Measurements from ENCODE around the gene HIVEP2.

Gene HIVEP2

DNA sequence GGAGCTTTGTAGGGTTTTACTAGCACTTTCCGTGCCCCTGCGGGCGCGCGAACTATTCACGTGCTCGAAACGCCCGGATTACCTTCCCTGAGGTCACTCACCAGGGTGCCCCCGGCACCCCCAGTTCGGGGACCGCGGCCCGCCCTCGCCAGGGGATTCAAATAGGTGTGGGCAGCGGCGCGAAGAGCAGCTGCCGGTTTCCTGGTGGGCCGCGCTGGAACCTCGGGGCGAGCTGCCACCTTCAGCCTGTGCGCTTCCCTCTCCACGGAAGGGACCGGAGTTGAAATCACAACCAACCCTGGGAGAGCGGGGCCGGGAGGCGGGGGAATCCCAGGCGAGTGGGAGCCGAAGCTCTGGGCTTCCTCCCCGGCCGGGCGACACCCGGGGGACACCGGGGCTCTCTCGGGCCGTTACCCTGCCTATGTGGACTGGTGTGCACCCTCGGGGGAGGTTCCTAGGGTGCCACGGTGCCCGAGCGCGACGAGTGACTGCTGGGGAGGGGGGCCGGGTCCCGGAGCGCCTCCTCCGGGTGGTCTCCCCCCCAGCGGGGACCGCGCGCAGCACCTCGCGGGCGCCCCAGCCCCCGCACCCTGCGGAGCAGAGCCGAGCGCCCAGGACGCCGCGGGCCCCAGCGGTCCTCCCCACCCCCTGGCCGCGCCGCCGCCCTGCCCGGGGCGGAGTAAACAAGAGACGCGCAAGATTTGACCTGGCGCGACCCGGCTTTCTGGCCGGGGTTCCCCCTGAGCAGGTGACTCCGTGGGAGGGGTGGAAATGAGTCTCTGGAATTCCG, 2.1 kb upstream of the HIVEP2 start:
- Histone ChIP-seq H3K27ac (ENCODE audit: low read depth, low read length) (peak overlapping the region; percentile 100), H3K27me3 (ENCODE audit: control insufficient read depth in 5 of 5, insufficient read depth in 4 of 5, low read length in 5 of 5) (no peaks in the 10 kb centered on the region), H3K9ac (ENCODE audit: low read length in 5 of 5) (peak overlapping the region; percentile 81 to 100 (median 98)), H3K4me3 (ENCODE audit: low read depth in 1 of 5, low read length in 5 of 5) (peak overlapping the region; percentile 77 to 99 (median 96)), H3K4me1 (ENCODE audit: control insufficient read depth in 5 of 5, insufficient read depth in 5 of 5, low read length in 5 of 5) (peaks cover 3 to 27% (median 16%) of the 10 kb centered on the region in 5 donors), H3K9me3 (ENCODE audit: control insufficient read depth in 5 of 5, low read length in 5 of 5) (no peaks in the 10 kb centered on the region), H3K36me3 (ENCODE audit: control insufficient read depth in 5 of 5, insufficient read depth in 5 of 5, low read length in 5 of 5) (no peaks in the 10 kb centered on the region)

DNA sequence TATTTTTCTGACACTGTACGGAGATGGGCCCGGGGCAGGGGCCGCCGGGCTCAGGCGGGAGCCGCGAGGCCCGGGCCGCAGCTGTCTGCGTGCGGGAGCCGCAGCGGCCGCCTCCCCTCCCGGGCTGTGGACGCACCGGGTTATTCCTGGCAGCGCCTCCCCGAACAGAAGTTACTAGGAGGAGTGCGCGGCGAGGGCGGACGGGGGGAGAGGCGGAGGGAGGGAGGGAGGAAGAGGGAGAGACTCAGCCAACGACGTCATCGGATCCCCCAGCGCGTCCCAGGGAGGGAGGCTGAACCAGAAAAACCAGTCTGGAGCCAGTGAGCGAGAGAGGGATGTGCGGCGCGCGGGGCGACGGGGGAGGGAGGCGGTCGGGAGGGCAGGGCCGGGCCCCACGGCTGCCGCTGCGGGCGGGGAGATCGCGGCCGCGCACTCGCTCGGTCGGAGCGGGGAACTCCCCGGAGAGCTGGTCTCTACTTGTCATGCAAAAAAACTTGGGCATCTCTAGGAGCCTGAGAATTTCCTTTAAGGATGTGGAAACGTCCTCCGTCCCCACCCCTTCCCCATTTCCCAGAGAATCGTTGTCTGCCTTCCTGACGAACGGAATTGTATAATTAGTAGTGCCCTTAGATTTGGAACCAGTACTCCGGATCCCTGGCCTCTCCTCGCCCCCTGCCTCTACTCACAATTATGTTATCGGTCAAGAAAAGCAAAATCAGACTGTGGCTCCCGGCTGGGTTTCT, 1.4 kb upstream of the HIVEP2 start:
- Histone ChIP-seq H3K27me3 (ENCODE audit: control insufficient read depth in 5 of 5, insufficient read depth in 4 of 5, low read length in 5 of 5) (no peaks in the 10 kb centered on the region), H3K36me3 (ENCODE audit: control insufficient read depth in 5 of 5, insufficient read depth in 5 of 5, low read length in 5 of 5) (no peaks in the 10 kb centered on the region), H3K9me3 (ENCODE audit: control insufficient read depth in 5 of 5, low read length in 5 of 5) (no peaks in the 10 kb centered on the region), H3K4me3 (ENCODE audit: low read depth in 1 of 5, low read length in 5 of 5) (peak overlapping the region; percentile 77 to 99 (median 96)), H3K4me1 (ENCODE audit: control insufficient read depth in 5 of 5, insufficient read depth in 5 of 5, low read length in 5 of 5) (peaks cover 3 to 27% (median 16%) of the 10 kb centered on the region in 5 donors), H3K9ac (ENCODE audit: low read length in 5 of 5) (peak overlapping the region; percentile 84 to 100 (median 99)), H3K27ac (ENCODE audit: low read depth, low read length) (peak overlapping the region; percentile 100)

DNA sequence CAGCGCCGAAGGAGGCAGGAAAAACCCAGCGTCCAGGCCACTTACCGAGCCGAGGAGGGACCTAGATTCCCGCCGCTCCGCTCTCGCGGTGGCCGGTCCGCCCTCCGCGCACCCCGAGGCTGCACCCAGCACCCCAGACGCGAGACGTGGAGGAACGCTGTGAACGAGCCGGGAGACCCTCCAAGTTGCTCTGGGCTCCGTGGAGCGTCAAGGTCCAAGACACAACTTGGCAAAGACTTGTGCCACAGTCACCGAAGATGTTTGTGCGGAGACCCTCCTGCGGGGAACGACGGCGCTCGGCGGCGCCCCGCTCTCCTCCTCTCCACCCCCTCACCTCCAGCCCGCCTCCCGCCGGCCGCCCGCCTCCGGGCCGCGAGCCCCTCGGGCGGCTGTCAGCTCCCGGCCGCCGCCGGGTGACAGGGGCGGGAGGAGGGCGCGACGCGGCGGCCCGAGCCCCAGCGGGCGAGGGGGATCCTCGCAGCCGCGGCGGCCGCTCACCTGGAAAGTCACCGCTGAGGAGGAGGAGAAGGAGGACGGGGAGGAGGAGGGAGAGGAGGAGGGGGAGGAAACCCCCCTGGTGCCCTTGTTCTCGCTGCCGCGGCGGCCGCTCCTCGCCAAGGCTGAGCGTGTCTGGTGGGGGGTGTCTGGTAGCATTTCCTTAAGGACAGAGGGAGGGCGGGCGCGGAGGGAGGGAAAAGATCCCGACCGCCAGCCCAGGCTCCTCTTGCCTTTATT, 637 bp upstream of the HIVEP2 start:
- H3K9me3 ChIP-seq (ENCODE audit: control insufficient read depth in 5 of 5, low read length in 5 of 5): no peaks in the 10 kb centered on the region
- peak overlapping the region; percentile 100 for H3K27ac ChIP-seq (ENCODE audit: low read depth, low read length)
- no peaks in the 10 kb centered on the region for H3K36me3 ChIP-seq (ENCODE audit: control insufficient read depth in 5 of 5, insufficient read depth in 5 of 5, low read length in 5 of 5)
- H3K4me3 ChIP-seq (ENCODE audit: low read depth in 1 of 5, low read length in 5 of 5): peak overlapping the region; percentile 72 to 99 (median 96)
- H3K27me3 ChIP-seq (ENCODE audit: control insufficient read depth in 5 of 5, insufficient read depth in 4 of 5, low read length in 5 of 5): no peaks in the 10 kb centered on the region
- peak overlapping the region; percentile 84 to 100 (median 99) for H3K9ac ChIP-seq (ENCODE audit: low read length in 5 of 5)
- peaks cover 3 to 27% (median 16%) of the 10 kb centered on the region in 5 donors for H3K4me1 ChIP-seq (ENCODE audit: control insufficient read depth in 5 of 5, insufficient read depth in 5 of 5, low read length in 5 of 5)

DNA sequence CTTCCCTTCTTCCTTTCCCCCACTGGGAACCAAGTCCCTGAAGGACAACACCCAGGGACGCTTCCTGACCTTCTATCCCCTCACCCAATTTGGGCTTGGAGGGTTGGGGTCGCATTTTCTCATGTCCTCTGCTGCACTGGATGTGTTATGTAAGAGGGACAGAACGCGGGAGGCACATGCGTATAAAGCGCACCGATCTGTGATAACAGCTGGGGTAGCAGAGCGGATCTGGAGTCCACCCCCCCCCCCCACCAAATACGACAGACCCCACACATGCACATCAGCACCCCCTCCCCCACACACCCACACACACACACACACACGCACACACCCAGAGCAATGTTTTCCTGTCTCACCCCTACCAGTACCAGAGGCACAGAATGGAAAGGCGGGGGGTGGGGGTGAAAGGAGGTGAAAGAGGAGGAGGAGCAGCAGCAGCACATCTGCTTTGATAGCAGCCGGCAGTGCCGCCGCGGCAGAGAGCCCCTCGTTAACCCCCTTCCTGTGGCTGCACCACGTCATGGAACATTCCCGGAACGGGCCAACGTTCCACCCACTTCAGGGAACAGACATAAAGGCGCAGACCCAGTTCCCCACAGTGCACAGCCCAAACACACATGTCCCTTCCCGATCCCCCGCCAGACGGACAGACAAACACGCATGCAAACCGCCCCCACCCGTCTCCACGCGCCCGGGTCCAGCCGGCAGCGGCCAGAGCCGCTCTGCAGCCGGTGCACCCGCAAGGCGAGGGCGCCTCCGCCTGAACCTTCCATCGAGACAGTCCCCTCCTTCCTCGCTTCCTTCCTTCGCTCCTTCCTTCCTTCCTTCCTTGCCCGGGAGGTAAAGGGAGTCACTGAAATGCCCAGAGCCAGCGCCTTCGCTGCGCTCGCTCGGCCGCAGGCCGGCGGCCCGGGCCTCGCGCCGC, 590 bp downstream of the HIVEP2 start:
- Histone ChIP-seq H3K9ac (ENCODE audit: low read length in 5 of 5) (peak overlapping the region; percentile 80 to 95 (median 93)), H3K4me3 (ENCODE audit: low read depth in 1 of 5, low read length in 5 of 5) (peak overlapping the region; percentile 77 to 99 (median 96)), H3K27ac (ENCODE audit: low read depth, low read length) (peak overlapping the region; percentile 98)

DNA sequence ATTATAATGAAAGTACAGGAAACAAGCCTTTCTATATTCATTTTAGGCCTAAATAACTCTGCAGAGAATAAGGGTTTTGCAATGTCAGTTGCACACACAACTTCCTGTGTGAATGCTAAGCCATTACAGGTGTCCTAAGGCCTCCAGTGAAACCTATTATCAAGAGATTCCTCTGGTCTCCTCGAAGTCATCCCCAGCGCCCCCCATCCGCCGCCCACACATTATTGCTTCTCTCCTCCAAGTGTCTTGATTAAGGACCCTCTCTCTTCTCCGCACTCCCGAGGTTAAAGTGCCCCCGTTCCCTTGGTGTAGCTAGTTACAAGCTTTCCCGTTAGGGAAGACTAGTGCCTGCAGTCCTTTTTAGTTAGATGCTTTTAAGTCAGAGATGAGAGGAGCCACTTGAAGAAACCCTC, 1.3 kb downstream of the HIVEP2 start:
- peak overlapping the region; percentile 77 to 99 (median 96) for H3K4me3 ChIP-seq (ENCODE audit: low read depth in 1 of 5, low read length in 5 of 5)
- H3K9ac ChIP-seq (ENCODE audit: low read length in 5 of 5): peak overlapping the region; percentile 63 to 95 (median 93)
- no peaks in the 10 kb centered on the region for H3K27me3 ChIP-seq (ENCODE audit: control insufficient read depth in 5 of 5, insufficient read depth in 4 of 5, low read length in 5 of 5)
- peaks cover 3 to 27% (median 16%) of the 10 kb centered on the region in 5 donors for H3K4me1 ChIP-seq (ENCODE audit: control insufficient read depth in 5 of 5, insufficient read depth in 5 of 5, low read length in 5 of 5)
- H3K9me3 ChIP-seq (ENCODE audit: control insufficient read depth in 5 of 5, low read length in 5 of 5): no peaks in the 10 kb centered on the region
- H3K27ac ChIP-seq (ENCODE audit: low read depth, low read length): peak overlapping the region; percentile 98
- no peaks in the 10 kb centered on the region for H3K36me3 ChIP-seq (ENCODE audit: control insufficient read depth in 5 of 5, insufficient read depth in 5 of 5, low read length in 5 of 5)

More for the DNA sequence above, 590 bp downstream of the HIVEP2 start:
- H3K27me3 ChIP-seq (ENCODE audit: control insufficient read depth in 5 of 5, insufficient read depth in 4 of 5, low read length in 5 of 5): no peaks in the 10 kb centered on the region
- no peaks in the 10 kb centered on the region for H3K36me3 ChIP-seq (ENCODE audit: control insufficient read depth in 5 of 5, insufficient read depth in 5 of 5, low read length in 5 of 5)
- peaks cover 3 to 27% (median 16%) of the 10 kb centered on the region in 5 donors for H3K4me1 ChIP-seq (ENCODE audit: control insufficient read depth in 5 of 5, insufficient read depth in 5 of 5, low read length in 5 of 5)
- H3K9me3 ChIP-seq (ENCODE audit: control insufficient read depth in 5 of 5, low read length in 5 of 5): no peaks in the 10 kb centered on the region

DNA sequence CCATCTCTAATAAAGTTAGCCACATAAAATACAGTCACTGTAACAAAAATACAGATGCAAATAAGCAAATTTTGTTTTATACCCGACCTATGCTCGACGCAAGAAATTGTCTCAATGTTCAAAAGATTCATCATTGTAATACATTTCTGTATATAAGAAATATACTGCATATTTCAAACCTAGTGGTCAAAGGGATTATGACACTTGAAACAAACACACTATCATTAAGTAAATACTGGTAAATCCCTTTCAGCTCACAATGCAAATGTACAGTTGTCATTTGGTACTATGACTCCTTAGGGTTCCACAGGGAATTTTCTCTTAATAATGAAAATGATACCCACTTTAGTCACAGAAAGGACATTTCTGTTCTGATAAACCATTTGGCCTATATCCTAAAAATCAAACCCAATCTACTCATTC, 2.2 kb downstream of the HIVEP2 start:
- H3K4me3 ChIP-seq (ENCODE audit: low read depth in 1 of 5, low read length in 5 of 5): no peak overlapping the region
- H3K36me3 ChIP-seq (ENCODE audit: control insufficient read depth in 5 of 5, insufficient read depth in 5 of 5, low read length in 5 of 5): no peaks in the 10 kb centered on the region
- no peaks in the 10 kb centered on the region for H3K27me3 ChIP-seq (ENCODE audit: control insufficient read depth in 5 of 5, insufficient read depth in 4 of 5, low read length in 5 of 5)
- H3K27ac ChIP-seq (ENCODE audit: low read depth, low read length): peak overlapping the region; percentile 98
- H3K9ac ChIP-seq (ENCODE audit: low read length in 5 of 5): peak overlapping the region in 1 of 5 donors; percentile 93
- no peaks in the 10 kb centered on the region for H3K9me3 ChIP-seq (ENCODE audit: control insufficient read depth in 5 of 5, low read length in 5 of 5)
- peaks cover 3 to 25% (median 17%) of the 10 kb centered on the region in 5 donors for H3K4me1 ChIP-seq (ENCODE audit: control insufficient read depth in 5 of 5, insufficient read depth in 5 of 5, low read length in 5 of 5)

DNA sequence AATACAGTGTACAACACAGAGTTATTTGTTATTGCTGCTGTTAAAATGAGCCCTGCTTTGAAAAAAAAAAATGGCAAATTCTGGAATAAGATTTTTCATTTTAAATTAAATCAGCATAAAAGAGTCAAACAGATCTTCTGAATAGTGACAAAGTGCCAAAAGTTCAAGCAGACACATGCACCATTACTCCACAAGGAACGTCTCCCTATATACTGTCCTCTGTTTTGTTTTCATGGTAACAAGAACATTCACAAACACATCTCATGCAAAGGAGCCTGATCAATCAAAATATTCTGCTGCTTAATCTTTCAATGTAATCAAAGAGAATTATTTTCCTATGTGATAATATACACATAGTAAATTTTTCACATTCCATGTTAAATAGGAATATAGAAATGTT, 2.7 kb downstream of the HIVEP2 start:
- Histone ChIP-seq H3K27me3 (ENCODE audit: control insufficient read depth in 5 of 5, insufficient read depth in 4 of 5, low read length in 5 of 5) (no peaks in the 10 kb centered on the region), H3K36me3 (ENCODE audit: control insufficient read depth in 5 of 5, insufficient read depth in 5 of 5, low read length in 5 of 5) (no peaks in the 10 kb centered on the region), H3K4me1 (ENCODE audit: control insufficient read depth in 5 of 5, insufficient read depth in 5 of 5, low read length in 5 of 5) (peaks cover 3 to 23% (median 17%) of the 10 kb centered on the region in 5 donors), H3K27ac (ENCODE audit: low read depth, low read length) (no peak overlapping the region), H3K9ac (ENCODE audit: low read length in 5 of 5) (no peak overlapping the region), H3K9me3 (ENCODE audit: control insufficient read depth in 5 of 5, low read length in 5 of 5) (no peaks in the 10 kb centered on the region), H3K4me3 (ENCODE audit: low read depth in 1 of 5, low read length in 5 of 5) (no peak overlapping the region)

DNA sequence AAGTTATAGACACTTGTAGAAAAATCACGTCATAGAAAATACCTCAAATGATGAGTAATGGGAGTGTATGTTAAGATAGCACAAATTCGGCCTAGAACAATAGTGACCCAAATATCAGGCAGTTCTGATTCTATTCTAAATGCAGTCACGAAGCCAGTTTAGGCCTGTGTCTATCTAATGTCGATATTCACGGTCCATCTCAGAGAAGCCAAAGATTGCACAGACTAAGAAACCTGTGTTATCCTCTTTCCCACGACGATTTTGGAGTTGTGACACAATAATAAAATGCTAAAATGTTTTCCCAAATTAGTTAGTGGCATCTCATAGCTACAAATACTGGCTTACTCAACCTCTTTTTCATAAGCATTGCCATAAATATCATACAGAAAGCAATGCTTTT, 4.0 kb downstream of the HIVEP2 start:
- H3K9me3 ChIP-seq (ENCODE audit: control insufficient read depth in 5 of 5, low read length in 5 of 5): no peaks in the 10 kb centered on the region
- peaks cover 2 to 20% (median 17%) of the 10 kb centered on the region in 5 donors for H3K4me1 ChIP-seq (ENCODE audit: control insufficient read depth in 5 of 5, insufficient read depth in 5 of 5, low read length in 5 of 5)
- no peaks in the 10 kb centered on the region for H3K27me3 ChIP-seq (ENCODE audit: control insufficient read depth in 5 of 5, insufficient read depth in 4 of 5, low read length in 5 of 5)
- no peaks in the 10 kb centered on the region for H3K36me3 ChIP-seq (ENCODE audit: control insufficient read depth in 5 of 5, insufficient read depth in 5 of 5, low read length in 5 of 5)
- no peak overlapping the region for H3K4me3 ChIP-seq (ENCODE audit: low read depth in 1 of 5, low read length in 5 of 5)
- no peak overlapping the region for H3K27ac ChIP-seq (ENCODE audit: low read depth, low read length)
- H3K9ac ChIP-seq (ENCODE audit: low read length in 5 of 5): no peak overlapping the region

DNA sequence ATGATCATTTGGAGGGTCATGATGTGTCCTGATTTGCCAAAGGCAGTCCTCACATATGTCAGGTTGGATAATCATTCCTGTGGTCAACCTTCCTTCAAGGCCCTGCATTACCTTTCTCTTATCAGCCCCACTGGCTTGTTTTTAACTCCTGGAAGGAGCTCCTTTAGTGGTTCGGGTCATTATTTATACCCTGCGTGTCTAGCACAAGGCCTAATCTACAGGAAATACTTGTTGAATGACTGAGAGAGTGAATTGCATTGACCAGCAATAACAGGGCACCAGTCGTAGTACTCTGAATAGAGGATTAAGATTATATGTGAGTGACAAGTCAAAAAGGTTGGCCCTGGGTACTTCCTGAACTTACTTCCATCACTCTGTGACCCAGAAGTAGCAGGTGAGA, 4.5 kb downstream of the HIVEP2 start:
- Histone ChIP-seq H3K4me1 (ENCODE audit: control insufficient read depth in 5 of 5, insufficient read depth in 5 of 5, low read length in 5 of 5) (peaks cover 2 to 21% (median 17%) of the 10 kb centered on the region in 5 donors), H3K36me3 (ENCODE audit: control insufficient read depth in 5 of 5, insufficient read depth in 5 of 5, low read length in 5 of 5) (no peaks in the 10 kb centered on the region), H3K27me3 (ENCODE audit: control insufficient read depth in 5 of 5, insufficient read depth in 4 of 5, low read length in 5 of 5) (no peaks in the 10 kb centered on the region), H3K9me3 (ENCODE audit: control insufficient read depth in 5 of 5, low read length in 5 of 5) (no peaks in the 10 kb centered on the region), H3K4me3 (ENCODE audit: low read depth in 1 of 5, low read length in 5 of 5) (no peak overlapping the region), H3K27ac (ENCODE audit: low read depth, low read length) (no peak overlapping the region), H3K9ac (ENCODE audit: low read length in 5 of 5) (no peak overlapping the region)
